NCI-H345 treated with DMSO at 0.1 percent for 48 hours (cell line): ENCODE results near the gene ESR1.

Source experiments
- DNase-seq: peaks from one replicate; lab custom pipeline; 2025; ENCODE audit not compliant: unreplicated experiment; lab: John Stamatoyannopoulos, UW

Gene ESR1

GRCh38 chr6:152166897-152167296, 359.4 kb downstream of the ESR1 start:
- no peak for DNase-seq

GRCh38 chr6:152167641-152168603, 360.4 kb downstream of the ESR1 start:
- DNase-seq: no peak

GRCh38 chr6:152170313-152170701, 362.8 kb downstream of the ESR1 start:
- no peak for DNase-seq

- no peak for DNase-seq
These were observed 363.5 kb downstream of the ESR1 start for GRCh38 chr6:152170702-152171667.

GRCh38 chr6:152173321-152173720, 365.8 kb downstream of the ESR1 start:
- no peak for DNase-seq

GRCh38 chr6:152173957-152174356, 366.5 kb downstream of the ESR1 start:
- no peak for DNase-seq

- DNase-seq: no peak
These were observed 368.8 kb downstream of the ESR1 start for GRCh38 chr6:152176268-152176667.
